IMR-90 (cell line): ENCODE results near the gene HMGCR.
"Not testable (repeated sequence)": the region's sequence is repeated elsewhere in the genome, so short reads cannot be mapped to it uniquely, and the experiment has no call there.

Source experiments
- BHLHE40 ChIP-seq: fragments of 150-350 bp; IDR thresholded peaks from 2 replicates; pipeline ENCODE4 v1.6.1; 2016; ENCODE audit warnings: mild to moderate bottlenecking, low read depth, low read length
- CEBPB ChIP-seq: IDR thresholded peaks from 2 replicates; pipeline ENCODE4 v1.6.1; 2012; ENCODE audit warnings: low read depth, low read length, improper control_type of control experiment
- CHD1 ChIP-seq: IDR thresholded peaks from 2 replicates; pipeline ENCODE4 v1.6.1; 2012; ENCODE audit warnings: low read depth, low read length, improper control_type of control experiment
- CTCF ChIP-seq: conservative IDR thresholded peaks from 2 replicates; pipeline ENCODE4 v1.5.1; 2012; ENCODE audit warnings: mild to moderate bottlenecking, low read depth, low read length, improper control_type of control experiment
- ELK1 ChIP-seq: fragments of 150-350 bp; IDR thresholded peaks from 2 replicates; pipeline ENCODE4 v1.6.1; 2016; ENCODE audit warnings: low read depth, mild to moderate bottlenecking, low read length, moderate library complexity, borderline replicate concordance
- MAFK ChIP-seq: IDR thresholded peaks from 2 replicates; pipeline ENCODE4 v1.6.1; 2012; ENCODE audit warnings: low read depth, low read length, improper control_type of control experiment
- MAZ ChIP-seq: IDR thresholded peaks from 2 replicates; pipeline ENCODE4 v1.6.1; 2012; ENCODE audit warnings: low read depth, mild to moderate bottlenecking, low read length, improper control_type of control experiment, moderate library complexity, borderline replicate concordance
- NFE2L2 ChIP-seq: fragments of 150-350 bp; IDR thresholded peaks from 2 replicates; pipeline ENCODE4 v1.6.1; 2016; ENCODE audit warnings: low read depth, mild to moderate bottlenecking, low read length
- POLR2A ChIP-seq: IDR thresholded peaks from 2 replicates; pipeline ENCODE4 v1.6.1; 2012; ENCODE audit warnings: mild to moderate bottlenecking, low read depth, low read length
- RFX5 ChIP-seq: IDR thresholded peaks from 2 replicates; pipeline ENCODE4 v1.8.0; 2012; ENCODE audit warnings: low read depth, mild to moderate bottlenecking, low read length, moderate library complexity
- SMC3 ChIP-seq: fragments of 150-350 bp; IDR thresholded peaks from 2 replicates; pipeline ENCODE4 v1.6.1; 2016; ENCODE audit warnings: low read depth, mild to moderate bottlenecking, antibody characterized with exemption, low read length, moderate library complexity
- USF2 ChIP-seq: fragments of 150-350 bp; IDR thresholded peaks from 2 replicates; pipeline ENCODE4 v1.6.1; 2017; ENCODE audit warnings: mild to moderate bottlenecking, antibody characterized with exemption, low read length, low read depth

GRCh38 chr5:75319148-75319547 lies 17.9 kb upstream of the HMGCR start:
- not testable (repeated sequence) for TF ChIP-seq CTCF, POLR2A, RFX5, USF2, CEBPB, ELK1, SMC3, MAFK, BHLHE40, MAZ, CHD1, NFE2L2
